Neutrophil (primary cell): Measurements from ENCODE around the gene NDST4.

Experiments
- H3K27ac ChIP-seq: fragments of 200-600 bp; sonication (generic); 2 replicates; pipeline ENCODE4 v1.5.1; 2016; ENCODE audit warnings: mild to moderate bottlenecking, moderate library complexity
- H3K27me3 ChIP-seq: fragments of 200-600 bp; sonication (generic); 2 replicates; pipeline ENCODE4 v1.6.0; 2016; ENCODE audit warnings: mild to moderate bottlenecking
- H3K36me3 ChIP-seq: fragments of 200-600 bp; sonication (generic); 2 replicates; pipeline ENCODE4 v1.5.1; 2017
- H3K4me1 ChIP-seq, 2 experiments: fragments of 200-600 bp in 1 of 2; sonication (generic) in 1 of 2; 1 replicate in 1 of 2; 2 replicates in 1 of 2; pipeline versions ENCODE4 v1.5.1 to v1.6.1; 2013 to 2016; ENCODE audit warnings: low read depth in 1 of 2, low read length in 1 of 2, mild to moderate bottlenecking in 1 of 2, moderate library complexity in 1 of 2; ENCODE audit not compliant: control insufficient read depth in 1 of 2, insufficient read depth in 1 of 2
- H3K4me3 ChIP-seq, 2 experiments: fragments of 200-600 bp in 1 of 2; sonication (generic) in 1 of 2; 1 replicate in 1 of 2; 2 replicates in 1 of 2; pipeline ENCODE4 v1.5.1; 2013 to 2016; ENCODE audit warnings: low read depth in 1 of 2, low read length in 1 of 2, mild to moderate bottlenecking in 1 of 2, moderate library complexity in 1 of 2
- H3K9me3 ChIP-seq: fragments of 200-600 bp; sonication (generic); 2 replicates; pipeline ENCODE4 v1.5.1; 2016
- TF ChIP-seq, protein P1 (sequence below): fragments of 200-600 bp; sonication (generic); IDR thresholded peaks from 2 replicates; pipeline ENCODE4 v1.5.1; 2016; ENCODE audit warnings: antibody characterized with exemption

NDST4 gene

DNA sequence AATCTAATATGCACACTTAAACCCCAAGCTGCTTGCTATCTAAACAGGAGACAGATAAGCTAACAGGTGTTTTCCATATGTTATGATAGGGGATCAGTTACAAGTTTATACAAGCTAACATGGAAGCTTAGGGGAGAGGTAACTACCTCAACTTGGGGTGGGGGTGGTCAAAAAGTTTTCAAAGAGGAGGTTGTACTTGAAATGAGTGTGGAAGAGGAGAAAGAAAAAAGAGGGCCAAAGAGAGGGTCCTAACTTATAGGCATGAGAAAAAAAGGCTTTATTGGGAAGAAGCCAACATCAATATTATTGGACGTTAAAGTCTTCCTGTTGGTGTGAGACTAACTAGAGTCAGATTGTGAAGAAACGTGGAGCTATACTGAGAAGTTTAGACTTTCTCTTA is 205.9 kb downstream of the NDST4 start:
- no peak overlapping the region for H3K4me3 ChIP-seq
- H3K9me3 ChIP-seq: no peaks in the 10 kb centered on the region
- no peaks in the 10 kb centered on the region for H3K27me3 ChIP-seq
- no peaks in the 10 kb centered on the region for H3K4me1 ChIP-seq
- no peak overlapping the region for H3K27ac ChIP-seq
- TF ChIP-seq, protein P1, sequence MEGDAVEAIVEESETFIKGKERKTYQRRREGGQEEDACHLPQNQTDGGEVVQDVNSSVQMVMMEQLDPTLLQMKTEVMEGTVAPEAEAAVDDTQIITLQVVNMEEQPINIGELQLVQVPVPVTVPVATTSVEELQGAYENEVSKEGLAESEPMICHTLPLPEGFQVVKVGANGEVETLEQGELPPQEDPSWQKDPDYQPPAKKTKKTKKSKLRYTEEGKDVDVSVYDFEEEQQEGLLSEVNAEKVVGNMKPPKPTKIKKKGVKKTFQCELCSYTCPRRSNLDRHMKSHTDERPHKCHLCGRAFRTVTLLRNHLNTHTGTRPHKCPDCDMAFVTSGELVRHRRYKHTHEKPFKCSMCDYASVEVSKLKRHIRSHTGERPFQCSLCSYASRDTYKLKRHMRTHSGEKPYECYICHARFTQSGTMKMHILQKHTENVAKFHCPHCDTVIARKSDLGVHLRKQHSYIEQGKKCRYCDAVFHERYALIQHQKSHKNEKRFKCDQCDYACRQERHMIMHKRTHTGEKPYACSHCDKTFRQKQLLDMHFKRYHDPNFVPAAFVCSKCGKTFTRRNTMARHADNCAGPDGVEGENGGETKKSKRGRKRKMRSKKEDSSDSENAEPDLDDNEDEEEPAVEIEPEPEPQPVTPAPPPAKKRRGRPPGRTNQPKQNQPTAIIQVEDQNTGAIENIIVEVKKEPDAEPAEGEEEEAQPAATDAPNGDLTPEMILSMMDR: no peak
- no peaks in the 10 kb centered on the region for H3K36me3 ChIP-seq

DNA sequence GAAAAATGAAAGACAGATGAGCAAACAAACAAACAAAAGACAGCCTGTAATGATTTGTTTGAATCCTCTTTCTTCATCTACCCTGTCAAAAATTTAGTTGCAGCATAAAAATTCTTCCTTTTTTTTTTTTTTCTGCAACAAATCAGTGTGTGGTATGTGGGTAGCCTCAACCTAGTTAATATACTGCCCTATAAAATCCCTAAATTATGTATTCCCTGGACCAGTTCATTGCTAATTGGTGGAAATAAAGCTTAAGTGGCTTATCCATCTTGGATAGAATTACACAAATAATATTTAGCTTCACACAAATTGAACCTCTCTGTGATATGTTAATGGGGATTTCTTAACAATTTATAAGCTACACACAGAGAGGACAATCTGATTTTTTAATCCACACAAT is 208.4 kb downstream of the NDST4 start:
- TF ChIP-seq, protein P1: no peak
- Histone ChIP-seq H3K4me3 (no peak overlapping the region), H3K27me3 (no peaks in the 10 kb centered on the region), H3K4me1 (no peaks in the 10 kb centered on the region), H3K27ac (no peak overlapping the region), H3K9me3 (no peaks in the 10 kb centered on the region), H3K36me3 (no peaks in the 10 kb centered on the region)

DNA sequence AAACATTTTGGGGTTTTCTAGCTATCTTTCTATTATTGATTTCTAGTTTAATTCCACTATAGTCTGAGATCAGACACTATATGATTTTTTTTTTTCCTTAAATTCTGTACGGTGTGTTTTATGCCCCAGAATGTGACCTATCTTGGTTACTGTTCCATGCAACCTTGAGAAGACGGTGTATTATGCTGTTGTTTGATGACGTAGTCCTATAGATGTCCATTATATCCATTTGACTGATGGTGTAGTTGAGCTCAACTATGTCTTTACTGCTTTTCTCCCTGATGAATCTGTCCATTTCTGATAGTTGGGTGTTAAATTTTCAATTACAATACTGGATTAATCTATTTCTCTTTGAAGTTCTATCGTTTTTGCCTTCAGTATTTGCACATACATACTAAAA is 212.5 kb downstream of the NDST4 start:
- Histone ChIP-seq H3K36me3 (no peaks in the 10 kb centered on the region), H3K4me1 (no peaks in the 10 kb centered on the region), H3K27ac (no peak overlapping the region), H3K9me3 (no peaks in the 10 kb centered on the region), H3K27me3 (no peaks in the 10 kb centered on the region), H3K4me3 (no peak overlapping the region)
- TF ChIP-seq, protein P1: no peak

DNA sequence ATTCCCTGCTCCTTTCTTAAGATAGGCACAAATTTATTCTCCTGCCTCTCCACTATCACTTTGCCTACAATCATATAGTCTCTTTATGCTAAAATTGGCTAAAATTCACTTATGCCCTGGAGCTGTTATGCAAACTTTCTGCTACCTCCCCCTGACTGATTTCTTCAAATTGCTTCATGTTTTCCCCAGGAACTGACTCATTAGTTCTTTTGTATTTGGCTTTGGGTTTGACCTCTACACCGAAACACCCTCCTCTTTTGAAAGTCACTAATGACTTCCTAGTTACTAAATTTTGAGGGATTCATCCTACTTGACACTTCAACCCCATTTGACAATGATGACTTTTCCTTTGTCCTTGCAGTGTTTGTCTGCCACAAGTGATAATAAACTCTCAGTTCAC is 222.6 kb downstream of the NDST4 start:
- no peaks in the 10 kb centered on the region for H3K27me3 ChIP-seq
- H3K27ac ChIP-seq: no peak overlapping the region
- H3K4me1 ChIP-seq: no peaks in the 10 kb centered on the region
- no peaks in the 10 kb centered on the region for H3K9me3 ChIP-seq
- TF ChIP-seq, protein P1: no peak
- no peaks in the 10 kb centered on the region for H3K36me3 ChIP-seq
- H3K4me3 ChIP-seq: no peak overlapping the region

DNA sequence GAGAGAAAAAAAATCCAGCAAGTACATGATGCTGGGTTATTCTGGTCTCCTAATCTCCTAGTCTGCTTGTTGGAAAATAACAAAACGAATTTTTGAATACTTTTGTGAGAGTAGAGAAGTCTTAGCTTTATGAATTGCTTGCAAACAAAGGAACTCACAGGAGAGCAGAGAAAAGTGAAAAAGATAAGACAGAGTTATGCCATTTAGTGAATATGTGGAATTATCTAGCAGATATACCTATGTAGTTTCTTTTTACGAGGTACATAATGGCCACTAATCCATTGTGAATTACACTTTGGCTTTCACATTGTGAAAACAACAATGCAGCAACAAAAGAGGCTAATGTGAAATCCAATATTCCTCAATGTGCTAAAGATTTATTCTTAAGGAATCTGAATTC is 226.7 kb downstream of the NDST4 start:
- Histone ChIP-seq H3K4me1 (no peaks in the 10 kb centered on the region), H3K9me3 (no peaks in the 10 kb centered on the region), H3K4me3 (no peak overlapping the region), H3K27ac (no peak overlapping the region), H3K27me3 (no peaks in the 10 kb centered on the region), H3K36me3 (no peaks in the 10 kb centered on the region)
- TF ChIP-seq, protein P1: no peak

DNA sequence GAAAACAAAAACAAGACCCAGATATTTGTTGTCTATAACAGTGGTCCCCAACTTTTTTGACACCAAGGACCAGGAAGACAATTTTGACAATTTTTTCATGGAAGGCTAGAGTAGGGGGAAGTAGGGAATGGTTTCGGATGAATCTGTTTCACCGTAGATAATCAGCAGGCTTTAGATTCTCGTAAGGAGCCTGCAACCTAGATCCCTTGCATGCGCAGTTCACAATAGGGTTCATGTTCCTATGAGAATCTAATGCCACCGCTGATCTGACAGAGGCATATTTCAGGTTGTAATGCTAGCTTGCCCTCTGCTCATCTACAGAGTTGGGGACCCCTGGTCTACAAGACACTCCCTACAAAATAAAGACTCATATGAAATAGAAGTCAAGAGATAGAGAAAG is 229.8 kb downstream of the NDST4 start:
- TF ChIP-seq, protein P1: no peak
- H3K4me1 ChIP-seq: no peaks in the 10 kb centered on the region
- no peak overlapping the region for H3K4me3 ChIP-seq
- H3K27me3 ChIP-seq: no peaks in the 10 kb centered on the region
- H3K27ac ChIP-seq: no peak overlapping the region
- no peaks in the 10 kb centered on the region for H3K9me3 ChIP-seq
- H3K36me3 ChIP-seq: no peaks in the 10 kb centered on the region
